HCT116 (cell line): ENCODE results near the gene CNGA1. TPM values are rescaled to one million over a fixed set of nuclear protein-coding genes. Genes with fewer than 3 reads are reported as not detected.

ENCODE experiments used
- ATAC-seq: fragments of 200-7000 bp; cut with Tn5 transposase; 2 replicates; pipeline ENCODE4 v1.9.1; 2020; ENCODE audit warnings: mild to moderate bottlenecking, moderate library complexity
- BruUV-seq: library from RNA; stranded (reverse); fragments of 400-500 nt; replicated peaks from 2 replicates; lab custom pipeline; 2021; lab: Mats Ljungman, UMichigan
- CTCF ChIA-PET: fragments of 300-600 bp; sonication (Branson Sonifier 250); formaldehyde crosslinking; loops from one replicate; lab custom pipeline; 2021; ENCODE audit warnings: antibody characterized with exemption; lab: Charles Lee
- POLR2A ChIA-PET: fragments of 300-600, 350-600 bp; sonication (Branson Sonifier 250); formaldehyde crosslinking; loops from one replicate; lab custom pipeline; 2021; ENCODE audit warnings: antibody characterized with exemption; lab: Charles Lee
- RAD21 ChIA-PET, 2 experiments: fragments of 300-600 bp; sonication (Branson Sonifier 250); formaldehyde crosslinking; loops; one replicate each; lab custom pipeline; 2023; ENCODE audit warnings: low total read pairs in 2 of 2; ENCODE audit not compliant: uncharacterized antibody in 2 of 2, unreplicated experiment in 2 of 2, low non-redundant PET in 1 of 2; lab: Charles Lee
- DNase-seq: peaks from one replicate; pipeline ENCODE4 v3.0.0-alpha.2; 2010; ENCODE audit warnings: low read depth, low spot score
- H2AFZ ChIP-seq: fragments of 200-600 bp; shearing (Covaris generic), sonication (generic); 2 replicates; pipeline ENCODE4 v1.6.1; 2017; ENCODE audit warnings: low read depth, mixed run types, mixed read lengths, antibody characterized with exemption, low read length; ENCODE audit not compliant: poor library complexity, severe bottlenecking
- H3K27ac ChIP-seq: 2 replicates; pipeline ENCODE4 v1.5.1; 2012; ENCODE audit warnings: low read depth, low read length
- H3K27me3 ChIP-seq: fragments of 200-600 bp; sonication (generic); 2 replicates; pipeline ENCODE4 v1.6.1; 2016; ENCODE audit warnings: mixed run types, low read length, mixed read lengths; ENCODE audit not compliant: insufficient read depth
- H3K36me3 ChIP-seq, 2 experiments: fragments of 200-500 bp in 1 of 2; fragments of 200-600 bp in 1 of 2; sonication (Bioruptor generic) in 1 of 2; sonication (generic) in 1 of 2; 2 replicates each; pipeline versions ENCODE4 v1.5.1 to v1.6.1; 2014 to 2016; ENCODE audit warnings: low read length in 2 of 2, inconsistent platforms in 1 of 2, mixed read lengths in 1 of 2, mixed run types in 1 of 2; ENCODE audit not compliant: insufficient read depth in 2 of 2, control insufficient read depth in 1 of 2
- H3K4me1 ChIP-seq, 2 experiments: fragments of 200-600 bp in 1 of 2; sonication (generic) in 1 of 2; 2 replicates each; pipeline versions ENCODE4 v1.5.1 to v1.6.1; 2012 to 2017; ENCODE audit warnings: low read length in 2 of 2, inconsistent platforms in 1 of 2, mild to moderate bottlenecking in 1 of 2, mixed read lengths in 1 of 2, mixed run types in 1 of 2, moderate library complexity in 1 of 2; ENCODE audit not compliant: insufficient read depth in 2 of 2, control insufficient read depth in 1 of 2
- H3K4me2 ChIP-seq: fragments of 200-600 bp; sonication (generic); 2 replicates; pipeline ENCODE4 v1.6.1; 2017; ENCODE audit warnings: mixed run types, low read length, mixed read lengths
- H3K4me3 ChIP-seq, 2 experiments: fragments of 200-600 bp in 1 of 2; sonication (generic) in 1 of 2; replicated peaks in 1 of 2; 2 replicates each; pipeline ENCODE4 v1.5.1; 2011 to 2016; ENCODE audit warnings: low read length in 2 of 2, control low read depth in 1 of 2, low read depth in 1 of 2, mild to moderate bottlenecking in 1 of 2, mixed read lengths in 1 of 2, mixed run types in 1 of 2
- H3K79me2 ChIP-seq: fragments of 200-600 bp; sonication (generic); 2 replicates; pipeline ENCODE4 v1.6.1; 2017; ENCODE audit warnings: mild to moderate bottlenecking, mixed run types, low read length, moderate library complexity, mixed read lengths; ENCODE audit not compliant: insufficient read depth
- H3K9ac ChIP-seq: fragments of 200-600 bp; sonication (generic); 2 replicates; pipeline ENCODE4 v1.6.1; 2016; ENCODE audit warnings: low read length, mixed read lengths
- H3K9me2 ChIP-seq: fragments of 200-600 bp; sonication (generic), shearing (Covaris generic); 2 replicates; pipeline ENCODE4 v1.6.1; 2017; ENCODE audit warnings: mixed run types, mild to moderate bottlenecking, moderate library complexity; ENCODE audit not compliant: insufficient read depth
- H3K9me3 ChIP-seq, 2 experiments: fragments of 200-500 bp in 1 of 2; fragments of 200-600 bp in 1 of 2; sonication (Bioruptor generic) in 1 of 2; sonication (generic) in 1 of 2; 2 replicates each; pipeline ENCODE4 v1.6.1; 2014 to 2017; ENCODE audit warnings: low read length in 2 of 2, mixed read lengths in 2 of 2, inconsistent platforms in 1 of 2, low read depth in 1 of 2, mild to moderate bottlenecking in 1 of 2, mixed run types in 1 of 2, moderate library complexity in 1 of 2; ENCODE audit not compliant: control insufficient read depth in 1 of 2, insufficient read depth in 1 of 2
- H4K20me1 ChIP-seq: fragments of 200-600 bp; sonication (generic), shearing (Covaris generic); 2 replicates; pipeline ENCODE4 v1.6.1; 2017; ENCODE audit warnings: mixed run types, mild to moderate bottlenecking, moderate library complexity; ENCODE audit not compliant: insufficient read depth
- CBX3 ChIP-seq: IDR thresholded peaks from 2 replicates; pipeline ENCODE4 v1.6.1; 2012; ENCODE audit warnings: low read depth
- CEBPB ChIP-seq: IDR thresholded peaks from 2 replicates; pipeline ENCODE4 v1.6.1; 2012; ENCODE audit warnings: low read depth
- ELF1 ChIP-seq: IDR thresholded peaks from 2 replicates; pipeline ENCODE4 v1.6.1; 2012; ENCODE audit warnings: low read depth, borderline replicate concordance
- EZH2 ChIP-seq: fragments of 200-600 bp; sonication (generic); IDR thresholded peaks from 2 replicates; pipeline ENCODE4 v1.6.1; 2017; ENCODE audit warnings: antibody characterized with exemption, mixed run types
- EZH2phosphoT487 ChIP-seq: fragments of 200-600 bp; IDR thresholded peaks from 2 replicates; pipeline ENCODE4 v1.6.1; 2018; ENCODE audit warnings: antibody characterized with exemption, borderline replicate concordance
- FOSL1 ChIP-seq: IDR thresholded peaks from 2 replicates; pipeline ENCODE4 v1.6.1; 2012; ENCODE audit warnings: low read depth
- POLR2A ChIP-seq: IDR thresholded peaks from 2 replicates; pipeline ENCODE4 v1.7.0; 2011; ENCODE audit warnings: borderline replicate concordance; ENCODE audit not compliant: insufficient read depth, insufficient read length; ENCODE audit errors: extremely low read depth
- SIN3A ChIP-seq: IDR thresholded peaks from 2 replicates; pipeline ENCODE4 v1.6.1; 2012; ENCODE audit warnings: low read depth
- SP1 ChIP-seq: IDR thresholded peaks from 2 replicates; pipeline ENCODE4 v1.6.1; 2012; ENCODE audit warnings: low read depth
- TCF7L2 ChIP-seq: IDR thresholded peaks from 2 replicates; pipeline ENCODE4 v1.7.0; 2011; ENCODE audit warnings: borderline replicate concordance, inconsistent platforms; ENCODE audit not compliant: insufficient read depth, insufficient read length; ENCODE audit errors: extremely low read depth
- YY1 ChIP-seq: IDR thresholded peaks from 2 replicates; pipeline ENCODE4 v1.6.1; 2011; ENCODE audit warnings: low read length, low read depth, moderate library complexity, mild to moderate bottlenecking; ENCODE audit not compliant: insufficient replicate concordance; ENCODE audit errors: extremely low read depth
- intact Hi-C: fragments of 100-400 bp; cut with micrococcal nuclease; formaldehyde crosslinking; loops from 2 replicates; pipeline ENCODE4 v1.10.0; 2022
- total RNA-seq: library from RNA; stranded (reverse); gene quantifications from one replicate; pipeline ENCODE4 v1.2.1, GENCODE V29; 2021; ENCODE audit not compliant: unreplicated experiment
- TF ChIP-seq, protein P1 (sequence below): IDR thresholded peaks from 2 replicates; pipeline ENCODE4 v1.6.1; 2011; ENCODE audit warnings: mild to moderate bottlenecking, low read length, moderate library complexity; ENCODE audit not compliant: insufficient replicate concordance; ENCODE audit errors: extremely low read depth
- TF ChIP-seq, protein P2 (sequence below): IDR thresholded peaks from 2 replicates; pipeline ENCODE4 v1.6.1; 2012
- TF ChIP-seq, protein P3 (sequence below): IDR thresholded peaks from 2 replicates; pipeline ENCODE4 v1.6.1; 2012
- TF ChIP-seq, protein P4 (sequence below): IDR thresholded peaks from 2 replicates; pipeline ENCODE4 v1.6.1; 2012; ENCODE audit warnings: low read depth

The CNGA1 gene
- total RNA-seq, 1 experiment from 2014 or later = 2.1 TPM

DNA sequence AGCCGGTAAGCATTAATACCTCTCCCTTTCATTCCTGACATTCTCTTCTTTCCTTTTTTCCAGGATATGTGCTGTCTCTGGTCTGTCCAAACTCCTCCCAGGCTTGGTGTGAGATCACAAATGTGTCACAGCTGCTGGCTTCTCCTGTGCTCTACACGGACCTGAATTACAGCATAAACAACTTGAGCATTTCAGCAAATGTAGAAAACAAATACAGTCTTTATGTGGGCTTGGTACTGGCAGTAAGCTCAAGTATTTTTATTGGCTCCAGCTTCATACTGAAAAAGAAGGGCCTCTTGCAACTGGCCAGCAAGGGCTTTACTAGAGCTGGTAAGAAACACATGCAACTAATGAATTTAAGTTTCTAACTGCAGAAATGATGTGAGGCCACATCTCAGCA is 8.5 kb upstream of the CNGA1 start:
- ATAC-seq (no peak), DNase-seq (no peak)
- Histone ChIP-seq H3K36me3 (peaks cover 3 to 4% of the 10 kb centered on the region in 2 experiments; a peak in 2 of 4 replicates), H3K79me2 (no peaks in the 10 kb centered on the region), H3K9ac (no peak overlapping the region), H3K4me2 (no peak overlapping the region), H2AFZ (no peak overlapping the region), H3K27ac (no peak overlapping the region), H3K27me3 (no peaks in the 10 kb centered on the region), H3K9me3 (no peaks in the 10 kb centered on the region), H3K4me1 (no peaks in the 10 kb centered on the region), H4K20me1 (no peaks in the 10 kb centered on the region), H3K9me2 (no peaks in the 10 kb centered on the region), H3K4me3 (no peak overlapping the region)
- BruUV-seq = no TSS peak
- CTCF ChIA-PET = no interaction called here
- RAD21 ChIA-PET = no interaction called here
- POLR2A ChIA-PET = no interaction called here
- intact Hi-C loops = no loop called here
- TF ChIP-seq EZH2 (no peak), ELF1 (no peak), TCF7L2 (no peak), SIN3A (no peak), CBX3 (no peak), YY1 (no peak), EZH2phosphoT487 (no peak), CEBPB (no peak), SP1 (no peak), FOSL1 (no peak), POLR2A (no peak)
- TF ChIP-seq, protein P1, sequence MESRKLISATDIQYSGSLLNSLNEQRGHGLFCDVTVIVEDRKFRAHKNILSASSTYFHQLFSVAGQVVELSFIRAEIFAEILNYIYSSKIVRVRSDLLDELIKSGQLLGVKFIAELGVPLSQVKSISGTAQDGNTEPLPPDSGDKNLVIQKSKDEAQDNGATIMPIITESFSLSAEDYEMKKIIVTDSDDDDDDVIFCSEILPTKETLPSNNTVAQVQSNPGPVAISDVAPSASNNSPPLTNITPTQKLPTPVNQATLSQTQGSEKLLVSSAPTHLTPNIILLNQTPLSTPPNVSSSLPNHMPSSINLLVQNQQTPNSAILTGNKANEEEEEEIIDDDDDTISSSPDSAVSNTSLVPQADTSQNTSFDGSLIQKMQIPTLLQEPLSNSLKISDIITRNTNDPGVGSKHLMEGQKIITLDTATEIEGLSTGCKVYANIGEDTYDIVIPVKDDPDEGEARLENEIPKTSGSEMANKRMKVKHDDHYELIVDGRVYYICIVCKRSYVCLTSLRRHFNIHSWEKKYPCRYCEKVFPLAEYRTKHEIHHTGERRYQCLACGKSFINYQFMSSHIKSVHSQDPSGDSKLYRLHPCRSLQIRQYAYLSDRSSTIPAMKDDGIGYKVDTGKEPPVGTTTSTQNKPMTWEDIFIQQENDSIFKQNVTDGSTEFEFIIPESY = no peak
- TF ChIP-seq, protein P2, sequence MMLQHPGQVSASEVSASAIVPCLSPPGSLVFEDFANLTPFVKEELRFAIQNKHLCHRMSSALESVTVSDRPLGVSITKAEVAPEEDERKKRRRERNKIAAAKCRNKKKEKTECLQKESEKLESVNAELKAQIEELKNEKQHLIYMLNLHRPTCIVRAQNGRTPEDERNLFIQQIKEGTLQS = no peak
- TF ChIP-seq, protein P3, sequence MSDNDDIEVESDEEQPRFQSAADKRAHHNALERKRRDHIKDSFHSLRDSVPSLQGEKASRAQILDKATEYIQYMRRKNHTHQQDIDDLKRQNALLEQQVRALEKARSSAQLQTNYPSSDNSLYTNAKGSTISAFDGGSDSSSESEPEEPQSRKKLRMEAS = no peak
- TF ChIP-seq, protein P4, sequence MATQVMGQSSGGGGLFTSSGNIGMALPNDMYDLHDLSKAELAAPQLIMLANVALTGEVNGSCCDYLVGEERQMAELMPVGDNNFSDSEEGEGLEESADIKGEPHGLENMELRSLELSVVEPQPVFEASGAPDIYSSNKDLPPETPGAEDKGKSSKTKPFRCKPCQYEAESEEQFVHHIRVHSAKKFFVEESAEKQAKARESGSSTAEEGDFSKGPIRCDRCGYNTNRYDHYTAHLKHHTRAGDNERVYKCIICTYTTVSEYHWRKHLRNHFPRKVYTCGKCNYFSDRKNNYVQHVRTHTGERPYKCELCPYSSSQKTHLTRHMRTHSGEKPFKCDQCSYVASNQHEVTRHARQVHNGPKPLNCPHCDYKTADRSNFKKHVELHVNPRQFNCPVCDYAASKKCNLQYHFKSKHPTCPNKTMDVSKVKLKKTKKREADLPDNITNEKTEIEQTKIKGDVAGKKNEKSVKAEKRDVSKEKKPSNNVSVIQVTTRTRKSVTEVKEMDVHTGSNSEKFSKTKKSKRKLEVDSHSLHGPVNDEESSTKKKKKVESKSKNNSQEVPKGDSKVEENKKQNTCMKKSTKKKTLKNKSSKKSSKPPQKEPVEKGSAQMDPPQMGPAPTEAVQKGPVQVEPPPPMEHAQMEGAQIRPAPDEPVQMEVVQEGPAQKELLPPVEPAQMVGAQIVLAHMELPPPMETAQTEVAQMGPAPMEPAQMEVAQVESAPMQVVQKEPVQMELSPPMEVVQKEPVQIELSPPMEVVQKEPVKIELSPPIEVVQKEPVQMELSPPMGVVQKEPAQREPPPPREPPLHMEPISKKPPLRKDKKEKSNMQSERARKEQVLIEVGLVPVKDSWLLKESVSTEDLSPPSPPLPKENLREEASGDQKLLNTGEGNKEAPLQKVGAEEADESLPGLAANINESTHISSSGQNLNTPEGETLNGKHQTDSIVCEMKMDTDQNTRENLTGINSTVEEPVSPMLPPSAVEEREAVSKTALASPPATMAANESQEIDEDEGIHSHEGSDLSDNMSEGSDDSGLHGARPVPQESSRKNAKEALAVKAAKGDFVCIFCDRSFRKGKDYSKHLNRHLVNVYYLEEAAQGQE = no peak
